GM19467 (cell line): ENCODE results near the gene AP1G1.
"Not testable (repeated sequence)": the region's sequence is repeated elsewhere in the genome, so short reads cannot be mapped to it uniquely, and the experiment has no call there.

ENCODE experiments used
- ATAC-seq: cut with Tn5 transposase; IDR thresholded peaks from one replicate; pipeline ENCODE4 v1.9.1; 2021; ENCODE audit warnings: mild to moderate bottlenecking, moderate library complexity; ENCODE audit not compliant: unreplicated experiment

AP1G1 gene

GRCh38 chr16:71811261-71811803 is 2.7 kb upstream of the AP1G1 start:
- ATAC-seq = no peak

- not testable (repeated sequence) for ATAC-seq
Observed at GRCh38 chr16:71810155-71810530, 1.5 kb upstream of the AP1G1 start.

- ATAC-seq = peak; percentile 12
Observed at GRCh38 chr16:71807905-71808592, 585 bp downstream of the AP1G1 start.

- ATAC-seq = no peak
Observed at GRCh38 chr16:71803305-71803690, 5.3 kb downstream of the AP1G1 start.

- no peak for ATAC-seq
Observed at GRCh38 chr16:71796501-71797097, 12.0 kb downstream of the AP1G1 start.

GRCh38 chr16:71794943-71795342 is 13.7 kb downstream of the AP1G1 start:
- ATAC-seq = no peak

- no peak for ATAC-seq
Observed at GRCh38 chr16:71794018-71794417, 14.6 kb downstream of the AP1G1 start.

- ATAC-seq = no peak
Observed at GRCh38 chr16:71792176-71792575, 16.5 kb downstream of the AP1G1 start.

- ATAC-seq = not testable (repeated sequence)
Observed at GRCh38 chr16:71790329-71790728, 18.3 kb downstream of the AP1G1 start.

- ATAC-seq = no peak
Observed at GRCh38 chr16:71789136-71789535, 19.5 kb downstream of the AP1G1 start.

- ATAC-seq = no peak
Observed at GRCh38 chr16:71788578-71788977, 20.1 kb downstream of the AP1G1 start.

- not testable (repeated sequence) for ATAC-seq
Observed at GRCh38 chr16:71785143-71785542, 23.5 kb downstream of the AP1G1 start.

GRCh38 chr16:71784093-71784492 is 24.5 kb downstream of the AP1G1 start:
- no peak for ATAC-seq

GRCh38 chr16:71781741-71782140 is 26.9 kb downstream of the AP1G1 start:
- no peak for ATAC-seq

- ATAC-seq = no peak
Observed at GRCh38 chr16:71780521-71781089, 28.0 kb downstream of the AP1G1 start.

- ATAC-seq = no peak
Observed at GRCh38 chr16:71778780-71779179, 29.9 kb downstream of the AP1G1 start.

GRCh38 chr16:71777329-71777728 is 31.3 kb downstream of the AP1G1 start:
- ATAC-seq = no peak

GRCh38 chr16:71775949-71776348 is 32.7 kb downstream of the AP1G1 start:
- no peak for ATAC-seq

GRCh38 chr16:71771571-71771970 is 37.1 kb downstream of the AP1G1 start:
- no peak for ATAC-seq

- no peak for ATAC-seq
Observed at GRCh38 chr16:71769222-71769621, 39.4 kb downstream of the AP1G1 start.

GRCh38 chr16:71767060-71767900 is 41.4 kb downstream of the AP1G1 start:
- no peak for ATAC-seq
